ENCODE measurements around the gene BRF1.
A peak's percentile ranks its signal among the peaks of the same experiment; 100 is the strongest.

Gene BRF1

GRCh38 chr14:105267820-105268548, 32.8 kb downstream of the BRF1 start:
- DNase-seq (ENCODE audit: low read depth): no peak

GRCh38 chr14:105261781-105262180, 39.0 kb downstream of the BRF1 start:
- DNase-seq (ENCODE audit: low read depth): no peak

GRCh38 chr14:105260959-105261358, 39.8 kb downstream of the BRF1 start:
- no peak for DNase-seq (ENCODE audit: low read depth)

- DNase-seq (ENCODE audit: low read depth): no peak
These were observed 42.0 kb downstream of the BRF1 start for GRCh38 chr14:105258846-105259245.

- DNase-seq (ENCODE audit: low read depth): no peak
These were observed 43.3 kb downstream of the BRF1 start for GRCh38 chr14:105257464-105257863.

- no peak for DNase-seq (ENCODE audit: low read depth)
These were observed 44.4 kb downstream of the BRF1 start for GRCh38 chr14:105256292-105256960.

- DNase-seq (ENCODE audit: low read depth): no peak
These were observed 45.7 kb downstream of the BRF1 start for GRCh38 chr14:105255021-105255507.

- DNase-seq (ENCODE audit: low read depth): no peak
These were observed 47.5 kb downstream of the BRF1 start for GRCh38 chr14:105253329-105253682.

GRCh38 chr14:105252552-105253328, 48.1 kb downstream of the BRF1 start:
- no peak for DNase-seq (ENCODE audit: low read depth)

GRCh38 chr14:105251920-105252319, 48.9 kb downstream of the BRF1 start:
- no peak for DNase-seq (ENCODE audit: low read depth)

- DNase-seq (ENCODE audit: low read depth): no peak
These were observed 49.8 kb downstream of the BRF1 start for GRCh38 chr14:105250986-105251385.

- no peak for DNase-seq (ENCODE audit: low read depth)
These were observed 50.8 kb downstream of the BRF1 start for GRCh38 chr14:105250008-105250366.

GRCh38 chr14:105249182-105250007, 51.4 kb downstream of the BRF1 start:
- DNase-seq (ENCODE audit: low read depth): no peak

- DNase-seq (ENCODE audit: low read depth): peak; percentile 68
These were observed 52.2 kb downstream of the BRF1 start, which contains the start of gene BTBD6 for GRCh38 chr14:105248368-105249181. Gene BTBD6 (plus strand): TSS chr14:105248533. CDS start chr14:105248712, 179 bp downstream.

GRCh38 chr14:105247715-105248367, 53.0 kb downstream of the BRF1 start:
- DNase-seq (ENCODE audit: low read depth): no peak

GRCh38 chr14:105247026-105247425, 53.8 kb downstream of the BRF1 start:
- no peak for DNase-seq (ENCODE audit: low read depth)

GRCh38 chr14:105244334-105244733, 56.5 kb downstream of the BRF1 start:
- no peak for DNase-seq (ENCODE audit: low read depth)

GRCh38 chr14:105241641-105242040, 59.2 kb downstream of the BRF1 start:
- no peak for DNase-seq (ENCODE audit: low read depth)

- DNase-seq (ENCODE audit: low read depth): no peak
These were observed 59.8 kb downstream of the BRF1 start for GRCh38 chr14:105240811-105241576.

All from stimulated activated CD8-positive, alpha-beta memory T cell treated with anti-CD3 and anti-CD28 coated beads, Interleukin-15, amount 100 ng/mL, for 1 hour (primary cell).